CD4-positive, alpha-beta T cell treated with Interleukin-4 for 1 hour (primary cell): ENCODE results near the gene GDNF.
"Not testable (repeated sequence)": the region's sequence is repeated elsewhere in the genome, so short reads cannot be mapped to it uniquely, and the experiment has no call there.

ENCODE experiments used
- DNase-seq, 2 donors: peaks; one replicate each; pipeline ENCODE4 v3.0.0-alpha.2; 2020 to 2022

GDNF gene

GRCh38 chr5:37815913-37816312, 23.9 kb downstream of the GDNF start:
- no peak for DNase-seq

DNA sequence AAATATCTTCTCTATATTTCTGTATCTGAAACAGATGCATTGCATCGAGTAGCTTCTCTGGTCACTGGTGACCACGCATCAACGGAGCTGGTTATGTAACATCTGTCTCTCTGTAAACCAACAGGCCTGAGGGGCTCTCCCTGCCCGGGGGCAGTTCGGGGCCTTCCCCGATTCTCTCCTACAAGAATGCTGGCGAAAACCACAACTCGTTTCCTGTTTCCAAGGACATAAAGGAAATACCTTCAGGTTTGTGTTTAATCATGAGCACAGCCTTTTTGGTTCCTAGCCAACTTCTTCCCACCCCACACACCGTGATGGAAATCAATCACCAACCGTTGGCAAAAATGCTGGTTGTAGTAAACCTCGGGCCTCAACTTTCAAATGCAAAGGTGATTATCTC, 25.1 kb downstream of the GDNF start:
- DNase-seq: no peak

- no peak for DNase-seq
These were observed 27.5 kb downstream of the GDNF start for GRCh38 chr5:37812365-37812764.

GRCh38 chr5:37811866-37812265, 28.0 kb downstream of the GDNF start:
- no peak for DNase-seq

GRCh38 chr5:37810311-37810710, 29.5 kb downstream of the GDNF start:
- DNase-seq: no peak

DNA sequence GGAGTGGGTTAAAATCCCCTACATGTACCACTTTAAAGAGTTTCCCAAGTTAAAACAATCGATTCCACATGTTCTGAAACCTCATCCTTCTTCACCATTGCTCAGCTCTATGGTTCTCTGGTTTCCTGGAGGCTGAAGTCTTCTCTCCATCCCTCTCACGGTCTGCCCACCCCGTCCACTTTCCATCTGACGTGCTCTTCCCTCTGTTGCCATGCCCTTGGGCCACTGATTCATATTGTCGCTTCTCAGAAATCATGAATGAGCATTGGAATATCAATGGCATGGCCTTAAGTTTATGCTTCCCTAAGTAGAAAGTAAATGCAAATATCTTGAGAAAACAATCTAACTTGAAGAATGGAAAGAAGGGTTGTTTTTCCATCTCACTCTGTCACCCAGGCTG, 30.9 kb downstream of the GDNF start:
- no peak for DNase-seq

GRCh38 chr5:37807621-37808301, 32.1 kb downstream of the GDNF start:
- DNase-seq: no peak

DNA sequence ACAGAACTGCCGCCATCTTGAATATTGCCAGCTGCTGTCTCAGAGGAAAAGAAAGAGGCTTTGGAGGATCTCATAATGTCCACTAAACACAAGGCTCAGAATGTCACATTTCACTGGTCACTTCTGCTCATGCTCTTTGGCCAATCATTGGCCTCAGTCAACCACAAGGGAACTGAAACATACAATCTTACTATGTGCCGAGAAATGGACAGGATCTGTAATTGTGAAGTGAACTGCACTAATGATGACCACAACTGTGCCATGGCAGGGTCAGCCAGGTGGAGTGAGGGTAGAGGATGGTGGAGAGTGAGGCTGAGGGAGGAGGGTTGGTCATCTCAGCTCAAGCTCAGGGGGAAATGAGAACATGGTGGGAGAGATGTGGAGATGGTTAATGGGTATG, 32.8 kb downstream of the GDNF start:
- no peak for DNase-seq

DNA sequence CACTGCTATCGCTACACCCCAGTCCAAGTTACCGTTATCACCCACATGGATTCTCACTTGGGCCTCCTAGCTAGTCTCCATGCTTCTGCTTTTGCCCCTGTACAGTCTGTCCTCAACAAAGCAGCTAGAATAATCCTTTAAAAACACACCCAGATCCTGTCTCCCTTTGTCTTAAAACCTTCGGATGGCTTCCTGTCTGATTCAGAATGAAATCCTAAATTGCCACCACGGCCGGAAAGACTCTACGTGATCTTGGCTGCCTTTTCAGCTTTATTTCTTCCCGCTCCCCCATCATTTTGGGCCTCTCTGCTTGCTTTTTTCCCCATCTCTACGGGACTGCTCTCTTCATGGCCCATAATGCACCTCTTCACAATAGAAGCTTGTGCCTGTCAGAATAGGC, 33.4 kb downstream of the GDNF start:
- no peak for DNase-seq

GRCh38 chr5:37806016-37806415, 33.8 kb downstream of the GDNF start:
- DNase-seq: no peak

- DNase-seq: no peak
These were observed 35.4 kb downstream of the GDNF start for GRCh38 chr5:37804401-37804800.

DNA sequence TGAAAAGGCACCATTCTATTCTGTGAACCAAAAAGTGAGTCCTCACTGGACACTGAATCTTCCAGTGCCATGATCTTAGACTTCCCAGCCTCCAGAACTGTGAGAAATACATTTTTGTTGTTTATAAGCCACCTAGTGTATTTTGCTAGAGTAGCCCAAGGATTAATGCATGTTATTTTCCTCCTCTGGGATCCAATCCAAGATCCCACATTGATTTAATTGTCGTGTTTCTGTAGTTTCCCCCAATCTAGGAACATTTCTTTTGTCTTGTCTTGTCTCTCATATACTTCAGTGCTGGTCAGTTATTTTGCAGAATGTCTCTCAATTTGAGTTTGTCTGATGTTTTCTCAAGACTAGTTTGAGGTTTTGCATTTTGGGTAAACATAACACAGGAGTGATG, 36.4 kb downstream of the GDNF start:
- no peak for DNase-seq

GRCh38 chr5:37801521-37801920, 38.3 kb downstream of the GDNF start:
- DNase-seq: no peak

GRCh38 chr5:37799865-37800421, 39.9 kb downstream of the GDNF start:
- no peak for DNase-seq

GRCh38 chr5:37796435-37796834, 43.4 kb downstream of the GDNF start:
- not testable (repeated sequence) for DNase-seq

DNA sequence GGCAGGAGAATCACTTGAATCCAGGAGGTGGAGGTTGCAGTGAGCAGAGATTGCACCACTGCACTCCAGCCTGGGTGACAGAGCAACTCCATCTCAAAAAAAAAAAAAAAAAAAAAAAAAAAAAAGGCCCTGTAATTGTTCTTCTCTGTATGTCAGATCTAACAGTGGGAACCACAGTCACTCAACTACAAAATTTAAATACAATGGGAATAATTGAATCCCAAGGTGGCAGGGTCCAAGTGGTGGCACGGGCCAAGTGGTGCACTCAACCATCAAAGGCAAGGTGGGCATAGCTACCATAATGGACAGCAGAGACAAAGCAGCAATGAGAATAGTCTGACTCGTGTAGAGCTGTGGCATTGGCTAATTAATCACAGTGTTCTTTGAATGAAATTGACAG, 44.5 kb downstream of the GDNF start:
- DNase-seq: not testable (repeated sequence)

GRCh38 chr5:37792975-37793631, 46.7 kb downstream of the GDNF start:
- no peak for DNase-seq

DNA sequence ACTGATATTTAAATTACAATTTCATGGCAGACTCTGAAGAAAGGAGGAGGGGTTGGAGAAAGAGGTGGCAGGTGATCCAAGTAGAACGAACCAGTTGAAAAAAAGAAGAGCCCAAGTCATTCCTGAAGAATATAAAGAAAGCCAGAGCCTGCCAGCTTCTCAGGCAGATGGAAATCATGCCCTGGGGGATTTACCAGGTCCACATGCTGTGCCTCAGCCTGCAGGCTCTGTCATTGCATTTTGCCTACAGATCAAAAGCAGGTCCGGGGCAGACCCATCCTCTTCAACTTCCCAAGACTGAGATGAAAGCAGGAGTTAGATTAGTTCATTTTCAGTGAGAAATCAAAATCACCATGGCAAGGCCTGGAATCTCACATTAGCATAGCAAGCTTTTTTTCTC, 48.5 kb downstream of the GDNF start:
- no peak for DNase-seq

- DNase-seq: no peak
These were observed 49.9 kb downstream of the GDNF start for GRCh38 chr5:37789991-37790390.

DNA sequence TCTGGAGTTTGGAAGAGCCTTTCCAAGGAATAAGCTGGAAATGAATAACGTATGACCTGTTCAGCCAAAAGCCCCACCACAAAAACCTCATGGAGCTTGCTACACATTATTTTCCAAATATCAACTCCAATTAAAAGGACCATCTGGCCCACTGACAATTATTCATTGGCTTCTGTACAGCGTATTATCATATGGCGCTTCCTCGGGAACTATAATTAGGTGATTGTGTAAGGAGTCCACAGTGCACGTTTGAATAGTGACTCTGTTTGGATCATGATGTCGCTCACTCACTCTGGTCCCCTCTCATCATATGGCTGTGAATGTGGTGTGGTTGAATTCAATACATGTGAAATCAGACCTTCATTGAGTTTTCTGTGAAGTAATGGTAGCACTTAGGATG, 52.1 kb downstream of the GDNF start:
- no peak for DNase-seq

GRCh38 chr5:37786862-37787519, 52.9 kb downstream of the GDNF start:
- no peak for DNase-seq

DNA sequence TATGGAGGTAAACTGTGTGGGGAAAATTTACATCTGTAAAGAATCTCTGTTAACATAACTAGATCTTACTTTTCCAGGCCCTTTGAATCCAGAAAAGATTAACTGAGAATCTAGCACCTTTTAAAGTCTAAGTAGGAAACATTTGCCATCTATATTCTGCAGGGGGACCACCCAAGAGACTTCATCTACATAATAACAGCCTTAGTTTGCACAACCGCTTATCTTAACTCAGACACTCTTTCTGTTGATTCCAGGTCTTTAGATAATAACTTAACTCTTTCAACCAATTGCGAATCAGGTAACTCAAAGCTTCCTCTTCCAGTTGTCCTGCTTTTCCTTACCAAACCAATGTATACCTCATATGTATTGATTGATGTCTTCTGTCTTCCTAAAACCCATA, 53.4 kb downstream of the GDNF start:
- no peak for DNase-seq

DNA sequence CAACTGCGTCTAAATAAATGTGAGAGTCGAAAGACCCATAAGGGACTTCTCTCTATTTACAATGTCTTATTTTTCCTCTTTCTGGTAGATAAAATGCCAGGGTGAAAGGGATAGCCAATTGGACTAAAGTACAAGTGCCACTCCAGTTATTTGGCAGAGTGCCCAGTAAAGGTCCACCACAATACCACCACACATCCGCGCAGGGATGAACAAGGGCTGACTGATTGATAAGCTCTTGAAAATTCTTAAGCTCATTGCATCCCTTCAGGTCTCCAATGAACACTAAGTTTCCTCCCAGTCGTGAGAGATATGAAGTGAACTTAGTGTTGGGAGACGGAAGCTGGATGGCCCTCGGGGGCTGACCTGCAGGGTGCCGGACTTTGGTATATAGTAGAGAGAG, 58.4 kb downstream of the GDNF start:
- DNase-seq: not testable (repeated sequence)
